ENCODE data around the gene ITFG1.
"Not testable (repeated sequence)": the region's sequence is repeated elsewhere in the genome, so short reads cannot be mapped to it uniquely, and the experiment has no call there.

The ITFG1 gene

DNA sequence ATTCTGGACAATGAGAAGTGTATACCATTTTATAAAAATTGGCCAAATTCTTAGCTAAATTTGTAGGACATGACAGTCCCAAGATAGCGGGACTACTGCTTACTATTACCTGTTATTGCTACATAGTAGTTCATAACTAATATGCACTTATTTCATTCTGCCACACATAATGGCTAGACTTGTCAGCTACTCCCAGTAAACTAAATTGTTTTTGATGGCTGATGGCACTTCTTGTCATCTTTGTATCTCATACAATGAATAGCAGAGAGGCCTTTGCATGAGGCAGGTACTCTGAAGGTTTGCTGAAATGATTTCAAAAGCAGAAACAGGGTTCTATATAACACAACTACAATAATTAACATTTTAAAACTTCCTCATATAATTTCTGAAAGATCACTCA lies 44.0 kb downstream of the ITFG1 start:
- DNase-seq (ENCODE audit: low read depth in 2 of 2) = no peak

DNA sequence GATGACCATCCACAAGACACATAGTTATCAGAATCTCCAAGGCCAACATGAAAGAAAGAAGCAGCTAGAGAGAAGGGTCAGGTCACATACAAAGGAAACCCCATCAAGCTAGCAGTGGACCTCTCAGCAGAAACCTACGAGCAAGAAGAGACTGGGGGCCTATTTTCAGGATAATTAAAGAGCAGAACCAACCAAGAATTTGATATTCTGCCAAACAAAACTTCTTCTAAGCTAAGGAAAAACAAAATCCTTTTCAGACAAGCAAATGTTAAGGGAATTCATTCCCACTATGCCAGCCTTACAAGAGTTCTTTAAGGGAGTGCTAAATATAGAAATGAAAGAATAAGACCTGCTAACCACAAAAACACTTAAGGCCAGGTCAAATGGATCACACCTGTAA lies 47.8 kb downstream of the ITFG1 start:
- no peak for DNase-seq (ENCODE audit: low read depth in 2 of 2)

DNA sequence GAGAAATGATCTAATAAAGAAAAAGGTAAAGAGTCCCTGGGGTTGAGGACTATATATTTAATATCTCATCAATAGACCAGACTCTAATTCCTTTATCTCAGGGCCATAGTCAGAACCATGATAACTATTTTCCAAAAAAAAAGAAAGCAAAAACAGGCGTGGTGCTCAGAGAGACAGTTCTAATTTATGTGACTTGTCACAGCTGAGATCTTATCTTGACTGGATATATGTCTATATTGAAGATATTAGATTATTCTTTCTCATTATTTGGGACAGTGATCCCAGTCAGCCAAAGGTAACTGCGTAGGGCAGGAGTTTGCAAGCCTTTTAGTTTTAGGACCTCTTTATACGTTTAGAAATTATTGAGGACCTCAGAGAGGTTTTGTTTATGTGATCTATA lies 52.4 kb downstream of the ITFG1 start:
- DNase-seq (ENCODE audit: low read depth in 2 of 2) = no peak

DNA sequence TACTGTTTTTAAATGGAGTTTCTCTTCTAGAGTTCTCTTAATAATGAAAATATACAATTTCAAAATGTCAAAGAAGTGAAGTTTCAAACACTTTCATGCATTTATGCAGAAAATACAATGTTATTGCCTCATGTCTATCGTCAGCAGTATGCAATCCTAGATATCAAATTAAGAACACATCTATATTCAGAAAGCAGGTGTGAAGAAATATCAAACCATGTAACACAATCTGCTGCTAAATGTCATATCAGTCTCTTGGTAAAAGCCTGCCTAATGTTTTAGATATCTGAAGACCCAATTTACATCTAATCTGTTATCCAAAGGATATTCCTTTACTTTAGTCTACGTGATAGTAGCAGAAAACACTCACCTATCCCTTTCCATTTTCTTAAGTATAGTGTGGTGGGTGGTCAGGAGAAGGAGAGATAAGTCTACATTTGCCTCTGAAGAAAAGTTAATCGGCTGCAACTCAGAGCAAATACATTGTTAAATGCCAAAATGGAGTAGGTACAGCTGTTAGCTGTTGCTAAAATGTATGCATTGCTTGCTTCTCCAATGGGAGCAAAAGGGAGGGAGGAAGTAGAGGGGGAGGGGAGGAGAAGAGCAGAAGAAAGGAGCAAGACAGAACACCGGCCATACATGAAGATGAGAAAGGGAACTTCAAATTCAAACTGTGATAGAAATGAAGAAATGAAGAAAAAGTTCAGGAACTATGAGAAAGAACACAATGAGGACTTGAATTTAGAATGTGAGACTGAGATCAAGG lies 64.9 kb downstream of the ITFG1 start:
- DNase-seq (ENCODE audit: low read depth in 2 of 2) = no peak

DNA sequence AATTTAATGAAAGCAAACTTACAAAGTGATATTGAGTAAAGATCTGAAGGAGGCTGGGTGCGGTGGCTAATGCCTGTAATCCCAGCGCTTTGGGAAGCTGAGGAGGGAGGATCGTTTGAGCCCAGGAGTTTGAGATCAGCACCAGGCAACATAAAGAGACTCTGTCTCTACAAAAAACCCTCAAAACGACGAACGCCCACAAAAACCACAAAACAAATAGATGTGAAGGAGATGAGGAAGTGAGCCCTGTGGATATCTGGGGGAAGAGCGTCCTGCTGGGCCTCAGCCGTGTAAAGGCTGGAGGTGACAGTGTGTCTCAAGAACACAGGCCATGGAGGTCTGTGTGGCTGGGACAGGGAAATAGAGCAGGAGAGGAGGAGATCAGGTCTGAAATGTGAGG lies 68.8 kb downstream of the ITFG1 start:
- no peak for DNase-seq (ENCODE audit: low read depth in 2 of 2)

DNA sequence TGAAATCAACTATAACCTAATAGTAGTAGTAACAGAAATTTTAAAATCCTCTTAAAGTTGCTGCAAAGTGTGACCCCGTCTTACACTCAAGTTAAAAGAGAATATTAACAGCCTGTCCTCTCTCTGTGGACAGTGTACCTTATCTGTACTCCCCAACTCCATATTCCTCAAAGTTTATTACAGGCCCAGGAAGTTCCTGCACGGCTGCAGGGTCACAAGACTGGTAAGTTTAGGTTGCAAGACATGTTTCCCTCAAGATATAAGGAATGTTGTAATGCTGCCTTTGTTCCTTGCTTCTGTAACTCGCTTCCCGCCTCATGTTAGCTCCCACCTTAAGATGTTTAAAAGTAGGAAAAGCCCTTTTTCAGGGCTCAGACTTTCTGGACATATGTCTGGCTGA lies 72.2 kb downstream of the ITFG1 start:
- no peak for DNase-seq (ENCODE audit: low read depth in 2 of 2)

DNA sequence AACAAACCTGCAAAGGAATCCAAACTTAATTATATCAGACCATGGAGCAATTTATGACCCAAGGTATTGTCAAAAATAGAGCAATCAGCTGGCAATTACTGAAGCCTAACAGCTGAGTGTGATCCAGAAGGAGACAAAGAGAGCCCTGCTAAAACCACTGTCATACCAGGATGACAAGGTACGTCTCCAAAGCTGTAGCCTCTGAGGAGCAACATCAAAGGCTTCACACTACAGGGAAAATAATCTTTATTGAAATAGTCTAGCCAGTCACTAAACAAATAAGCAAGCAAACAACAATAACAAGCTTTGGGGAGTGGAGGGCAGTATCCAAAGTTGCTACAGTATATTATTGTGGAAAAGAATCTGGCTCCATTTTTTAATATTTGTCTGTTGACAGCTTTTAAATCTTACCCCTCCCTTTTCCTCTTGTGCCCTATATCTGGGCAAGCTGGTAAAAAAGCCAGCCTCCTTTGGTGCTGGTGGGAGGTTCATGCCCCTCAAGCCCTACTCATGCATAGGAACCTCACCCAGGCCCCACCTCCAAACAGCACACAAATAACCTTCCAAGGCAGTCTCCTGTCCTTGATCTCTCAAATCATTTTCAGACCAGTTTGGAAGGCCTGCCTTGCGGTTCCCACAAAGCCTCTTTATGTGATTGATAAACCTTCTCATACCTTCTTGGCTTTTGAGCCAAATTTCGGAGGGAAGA lies 73.7 kb downstream of the ITFG1 start:
- DNase-seq (ENCODE audit: low read depth in 2 of 2) = no peak

DNA sequence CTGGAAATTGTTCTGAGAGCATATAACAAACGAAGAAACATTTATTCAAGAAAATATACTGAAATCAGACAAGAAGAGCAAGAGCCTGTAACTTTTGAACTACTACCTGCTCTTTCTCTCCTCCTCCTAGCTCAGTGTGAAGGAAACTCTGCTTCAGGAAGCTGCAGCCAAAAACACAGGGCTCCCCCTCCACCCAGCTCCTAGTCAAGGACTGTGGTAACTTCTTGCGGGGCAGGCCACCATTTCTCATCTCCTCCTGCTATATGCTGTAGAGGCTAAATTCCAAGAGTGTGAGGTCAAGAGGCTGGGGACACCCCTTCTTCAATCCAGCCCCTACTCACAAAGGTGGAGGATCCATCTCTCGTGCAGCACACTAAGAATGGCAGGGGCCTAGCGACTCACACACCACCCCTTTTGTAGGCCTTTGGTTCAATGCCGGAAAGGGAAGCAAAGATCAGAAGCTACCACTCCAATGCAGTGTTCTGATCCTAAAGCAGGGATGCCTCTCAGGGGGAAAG lies 74.6 kb downstream of the ITFG1 start:
- DNase-seq (ENCODE audit: low read depth in 2 of 2) = no peak

DNA sequence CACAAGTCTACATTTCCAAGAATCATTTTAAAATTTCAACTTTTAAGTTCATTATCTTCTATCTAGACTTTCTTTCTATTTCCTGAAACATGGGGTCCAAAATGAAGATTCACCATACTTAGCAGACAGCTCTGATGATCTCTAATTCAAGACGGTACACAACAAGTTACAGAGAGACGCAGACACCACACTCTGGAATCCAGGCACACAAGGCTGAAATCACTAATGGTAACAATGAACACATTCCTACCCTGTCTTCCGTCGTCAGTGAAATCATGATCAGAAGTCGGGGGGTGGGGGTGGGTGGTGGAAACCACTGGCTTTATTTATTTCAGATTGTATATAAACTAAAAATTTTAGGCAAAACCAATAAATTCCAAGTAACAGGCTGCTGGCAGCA lies 78.5 kb downstream of the ITFG1 start:
- DNase-seq (ENCODE audit: low read depth in 2 of 2) = no peak

DNA sequence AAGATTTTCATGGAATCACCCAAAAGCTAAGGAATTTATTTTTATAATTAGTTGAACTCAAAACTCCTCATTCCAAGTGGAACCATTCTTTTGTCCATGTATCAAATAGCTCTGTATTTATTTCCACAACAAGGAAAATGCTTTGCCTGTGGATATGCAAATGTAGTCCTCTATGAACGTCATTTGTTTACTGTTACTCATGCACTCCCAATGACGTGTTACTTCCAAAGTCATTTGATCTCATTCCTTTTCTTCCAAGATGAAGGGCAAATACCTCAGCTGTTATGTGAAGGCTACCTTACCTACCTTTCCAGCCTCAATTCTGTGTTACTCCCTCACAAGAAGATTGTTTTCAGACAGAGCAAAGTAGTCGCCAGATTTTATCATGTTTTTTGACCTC lies 83.7 kb downstream of the ITFG1 start:
- DNase-seq (ENCODE audit: low read depth in 2 of 2) = no peak

DNA sequence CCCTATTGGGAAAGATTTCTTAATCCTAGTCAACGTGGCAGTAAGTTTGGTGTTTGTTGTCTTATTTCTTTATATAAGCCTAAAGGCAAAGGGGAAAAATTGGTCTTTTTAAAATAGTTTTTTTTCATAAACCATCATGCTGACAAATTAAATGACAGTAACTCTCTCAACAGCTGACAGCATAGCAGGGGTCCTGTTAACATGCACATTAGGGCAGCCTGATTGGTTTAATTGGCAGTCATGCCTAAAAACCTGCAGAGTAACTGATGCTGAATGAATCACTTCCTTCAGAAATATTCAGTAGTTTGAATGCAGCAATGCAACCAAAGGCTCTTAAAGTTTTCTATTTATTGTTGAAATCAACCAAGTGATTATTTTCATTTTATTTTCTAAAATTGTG lies 85.4 kb downstream of the ITFG1 start:
- no peak for DNase-seq (ENCODE audit: low read depth in 2 of 2)

DNA sequence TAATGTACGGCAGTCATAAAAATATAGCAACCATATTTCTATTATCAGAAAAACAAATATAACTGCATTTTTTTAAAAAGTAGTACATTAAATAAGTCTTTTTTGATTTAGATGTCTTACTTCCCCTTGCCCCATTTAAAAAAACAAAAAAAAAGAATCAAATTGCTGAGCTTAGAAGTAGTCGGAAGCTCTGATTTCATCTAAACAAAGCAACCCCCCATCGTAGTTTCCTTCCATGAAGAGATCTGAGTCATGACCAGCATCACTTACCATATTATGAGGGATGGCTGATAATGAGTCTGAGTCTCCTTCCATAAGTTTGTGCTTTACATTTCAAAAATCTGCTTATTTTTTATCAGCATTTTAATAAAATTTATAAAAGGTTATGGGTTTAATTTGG lies 86.2 kb downstream of the ITFG1 start:
- DNase-seq (ENCODE audit: low read depth in 2 of 2) = no peak

DNA sequence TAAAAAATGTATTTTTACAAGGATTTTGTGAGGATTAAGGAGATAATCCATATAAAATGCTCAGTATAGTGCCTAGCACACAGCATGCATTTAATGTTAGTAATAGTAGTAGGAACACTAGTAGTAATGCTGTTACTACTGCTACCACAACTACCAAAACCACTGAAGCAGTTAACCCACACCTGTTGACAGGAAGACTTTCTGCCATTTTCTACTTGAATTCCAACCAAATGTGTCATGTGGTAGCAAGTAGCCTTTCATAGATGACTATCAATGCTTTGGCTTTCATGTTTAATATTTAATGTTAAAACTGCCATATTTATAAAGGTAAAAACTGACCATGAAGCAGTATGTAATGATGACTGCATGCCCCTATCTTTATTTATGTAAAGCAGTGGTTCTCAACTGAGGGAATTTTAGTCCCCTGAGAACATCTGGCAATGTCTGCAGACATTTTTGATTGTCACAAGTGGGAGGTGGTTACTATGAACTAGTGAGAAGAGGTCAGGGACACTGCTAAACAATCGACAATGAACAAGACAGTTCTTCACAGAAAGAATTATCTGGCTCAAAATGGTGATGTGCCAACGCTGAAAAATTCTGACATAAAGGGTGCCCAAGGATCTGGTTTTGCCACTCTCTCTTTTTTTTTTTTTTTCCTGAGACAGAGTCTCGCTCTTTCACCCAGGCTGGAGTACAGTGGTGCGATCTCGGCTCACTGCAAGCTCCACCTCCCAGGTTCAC lies 89.4 kb downstream of the ITFG1 start:
- no peak for DNase-seq (ENCODE audit: low read depth in 2 of 2)

DNA sequence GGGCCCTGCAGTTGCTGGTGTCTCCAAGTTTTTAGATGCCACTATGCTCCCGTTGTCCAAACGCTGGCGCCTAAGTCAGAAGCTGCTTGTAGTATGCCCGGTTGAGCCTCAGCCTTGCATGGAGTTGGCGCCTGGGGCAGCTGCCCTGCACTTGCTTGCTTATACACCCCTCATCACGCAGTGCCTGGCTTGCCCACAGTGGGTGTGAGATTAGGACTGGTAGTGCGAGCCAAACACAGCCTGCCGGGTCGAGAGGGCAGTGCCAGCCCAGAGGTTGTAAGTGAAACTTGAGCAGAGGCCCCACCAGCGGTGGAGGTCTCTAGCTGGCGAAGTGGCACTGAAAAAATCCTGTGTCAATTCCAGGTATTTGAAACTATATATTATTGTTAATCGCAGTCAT lies 90.3 kb downstream of the ITFG1 start:
- DNase-seq (ENCODE audit: low read depth in 2 of 2) = no peak

DNA sequence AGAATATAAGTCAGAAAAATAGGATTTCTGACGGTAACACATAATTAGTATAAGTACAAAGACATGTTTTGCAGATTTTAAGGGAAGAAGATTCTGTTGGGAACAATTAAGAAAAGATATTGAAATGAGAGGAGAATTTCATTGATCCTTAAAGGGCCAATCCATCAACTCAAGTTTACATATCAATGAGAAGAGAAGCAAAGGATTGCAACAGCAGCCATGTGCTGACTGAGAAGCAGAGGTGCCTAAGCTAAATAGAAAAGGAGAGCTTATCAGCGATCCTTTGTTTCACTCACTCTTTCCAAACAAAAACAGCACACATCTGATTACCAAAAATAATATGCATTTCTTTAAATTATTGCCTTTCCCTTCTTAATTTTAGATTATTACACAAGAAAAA lies 94.6 kb downstream of the ITFG1 start:
- DNase-seq (ENCODE audit: low read depth in 2 of 2) = no peak

DNA sequence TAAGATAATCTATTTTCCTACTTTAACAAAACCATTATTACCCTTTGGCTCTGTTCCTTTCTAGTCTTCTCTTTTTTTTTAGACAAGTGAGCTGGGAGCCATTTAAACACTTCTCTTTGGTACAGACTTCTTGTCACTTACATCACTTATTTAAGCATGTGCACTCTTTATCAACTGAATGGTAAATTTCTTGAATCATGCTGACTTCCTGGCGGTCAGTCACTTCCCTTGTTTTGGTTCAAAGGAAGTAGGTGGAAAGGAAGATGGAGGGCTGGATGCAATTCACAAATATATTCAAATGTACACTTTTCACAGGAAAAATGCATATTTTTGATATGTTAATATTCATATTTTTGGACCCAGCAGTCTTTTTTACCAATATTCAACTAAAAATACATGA lies 97.1 kb downstream of the ITFG1 start:
- DNase-seq (ENCODE audit: low read depth in 2 of 2) = no peak

DNA sequence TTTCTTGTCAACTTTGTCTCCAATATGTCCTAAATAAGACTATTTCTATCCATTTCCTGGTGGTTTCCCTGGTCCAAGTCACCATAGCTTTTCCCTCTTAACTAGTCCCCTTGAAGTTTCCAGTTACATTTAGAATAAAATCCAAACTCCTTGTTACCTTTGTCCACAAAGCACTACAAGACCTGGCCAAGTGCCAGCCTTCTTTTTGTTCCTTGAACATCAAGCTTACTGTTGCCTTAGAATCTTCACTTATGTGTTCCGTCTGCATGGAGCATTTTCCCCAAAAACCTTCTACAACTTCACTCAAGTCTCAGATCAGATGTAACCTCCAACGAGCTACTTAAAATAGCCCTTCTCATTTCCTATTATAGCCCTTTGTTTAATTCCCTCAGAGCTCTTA lies 101.4 kb downstream of the ITFG1 start:
- no peak for DNase-seq (ENCODE audit: low read depth in 2 of 2)

DNA sequence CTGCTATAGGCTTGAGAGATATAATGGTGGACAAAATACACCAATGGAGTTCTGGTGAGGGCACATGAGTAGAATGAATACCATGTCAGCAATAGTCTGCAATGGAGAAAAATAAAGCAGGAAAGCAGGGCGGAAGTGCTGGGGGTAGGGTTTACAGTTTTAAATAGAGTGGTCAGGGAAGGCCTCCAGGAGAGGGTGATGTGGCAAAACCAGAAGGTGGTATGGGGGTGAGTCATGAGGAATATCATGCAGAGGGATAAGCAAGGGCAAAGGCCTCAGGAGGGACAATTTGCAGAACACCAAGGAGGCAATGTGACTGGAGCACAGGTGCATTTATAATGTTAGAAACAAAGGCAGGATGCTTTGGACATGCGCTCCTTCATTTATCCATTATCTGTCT lies 102.0 kb downstream of the ITFG1 start:
- no peak for DNase-seq (ENCODE audit: low read depth in 2 of 2)

DNA sequence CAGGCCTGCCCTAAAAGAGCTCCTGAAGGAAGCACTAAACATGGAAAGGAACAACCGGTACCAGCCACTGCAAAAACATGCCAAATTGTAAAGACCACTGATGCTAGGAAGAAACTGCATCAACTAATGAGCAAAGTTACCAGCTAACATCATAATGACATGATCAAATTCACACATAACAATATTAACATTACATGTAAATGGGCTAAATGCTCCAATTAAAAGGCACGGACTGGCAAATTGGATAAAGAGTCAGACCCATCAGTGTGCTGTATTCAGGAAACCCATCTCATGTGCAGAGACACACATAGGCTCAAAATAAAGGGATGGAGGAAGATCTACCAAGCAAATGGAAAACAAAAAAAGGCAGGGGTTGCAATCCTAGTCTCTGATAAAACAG lies 111.8 kb downstream of the ITFG1 start:
- not testable (repeated sequence) for DNase-seq (ENCODE audit: low read depth in 2 of 2)

DNA sequence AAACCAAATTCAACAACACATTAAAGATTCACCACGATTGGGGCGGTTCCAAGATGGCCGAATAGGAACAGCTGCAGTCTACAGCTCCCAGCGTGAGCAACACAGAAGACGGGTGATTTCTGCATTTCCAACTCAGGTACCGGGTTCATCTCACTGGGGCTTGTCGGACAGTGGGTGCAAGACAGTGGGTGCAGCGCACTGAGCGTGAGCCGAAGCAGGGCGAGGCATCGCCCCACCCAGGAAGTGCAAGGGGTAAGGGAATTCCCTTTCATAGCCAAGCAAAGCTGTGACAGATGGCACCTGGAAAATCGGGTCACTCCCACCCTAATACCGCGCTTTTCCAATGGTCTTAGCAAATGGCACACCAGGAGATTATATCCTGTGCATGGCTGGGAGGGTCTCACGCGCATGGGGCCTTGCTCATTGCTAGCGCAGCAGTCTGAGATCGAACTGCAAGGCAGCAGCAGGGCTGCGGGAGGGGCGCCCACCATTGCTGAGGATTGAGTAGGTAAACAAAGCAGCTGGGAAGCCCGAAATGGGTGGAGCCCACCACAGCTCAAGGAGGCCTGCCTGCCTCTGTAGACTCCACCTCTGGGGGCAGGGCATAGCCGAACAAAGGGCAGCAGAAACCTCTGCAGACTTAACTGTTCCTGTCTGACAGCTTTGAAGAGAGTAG lies 113.7 kb downstream of the ITFG1 start:
- DNase-seq (ENCODE audit: low read depth in 2 of 2) = not testable (repeated sequence)

DNA sequence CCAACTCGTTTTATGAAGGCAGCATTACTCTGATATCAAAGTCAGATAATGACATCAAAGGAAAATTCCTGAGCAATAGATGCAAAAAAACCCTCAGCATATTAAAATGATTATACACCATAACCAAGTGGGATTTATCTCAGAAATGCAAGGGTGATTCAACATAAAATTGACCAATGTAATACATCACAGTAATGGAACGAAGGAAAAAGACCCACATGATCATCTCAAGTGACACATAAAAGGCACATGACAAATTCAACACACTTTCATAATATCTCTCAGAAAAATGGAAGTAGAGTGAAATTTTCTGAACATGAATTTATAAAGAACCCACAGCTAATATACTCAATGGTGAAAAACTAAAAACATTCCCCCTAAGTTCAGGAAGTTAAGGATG lies 118.8 kb downstream of the ITFG1 start:
- DNase-seq (ENCODE audit: low read depth in 2 of 2) = no peak

DNA sequence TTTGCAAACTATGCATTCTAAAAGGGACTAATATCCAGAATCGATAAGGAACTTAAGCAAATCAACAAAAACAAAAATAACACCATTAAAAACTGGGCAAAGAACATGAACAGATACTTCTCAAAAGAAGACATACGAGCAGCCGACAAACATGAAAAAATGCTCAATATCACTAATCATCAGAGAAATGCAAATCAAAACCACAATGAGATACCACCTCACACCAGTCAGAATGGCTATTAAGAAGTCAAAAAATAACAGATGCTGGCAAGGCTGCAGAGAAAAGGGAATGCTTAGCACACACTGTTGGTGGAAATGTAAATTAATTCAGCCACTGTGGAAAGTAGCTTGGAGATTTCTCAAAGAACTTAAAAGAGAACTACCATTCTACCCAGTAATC lies 130.3 kb downstream of the ITFG1 start:
- not testable (repeated sequence) for DNase-seq (ENCODE audit: low read depth in 2 of 2)

Data from stimulated activated CD8-positive, alpha-beta memory T cell treated with anti-CD3 and anti-CD28 coated beads, Interleukin-7, amount 100 ng/mL, for 4 hours (primary cell).